ENCODE results near the gene CELSR1.

CELSR1 gene

DNA sequence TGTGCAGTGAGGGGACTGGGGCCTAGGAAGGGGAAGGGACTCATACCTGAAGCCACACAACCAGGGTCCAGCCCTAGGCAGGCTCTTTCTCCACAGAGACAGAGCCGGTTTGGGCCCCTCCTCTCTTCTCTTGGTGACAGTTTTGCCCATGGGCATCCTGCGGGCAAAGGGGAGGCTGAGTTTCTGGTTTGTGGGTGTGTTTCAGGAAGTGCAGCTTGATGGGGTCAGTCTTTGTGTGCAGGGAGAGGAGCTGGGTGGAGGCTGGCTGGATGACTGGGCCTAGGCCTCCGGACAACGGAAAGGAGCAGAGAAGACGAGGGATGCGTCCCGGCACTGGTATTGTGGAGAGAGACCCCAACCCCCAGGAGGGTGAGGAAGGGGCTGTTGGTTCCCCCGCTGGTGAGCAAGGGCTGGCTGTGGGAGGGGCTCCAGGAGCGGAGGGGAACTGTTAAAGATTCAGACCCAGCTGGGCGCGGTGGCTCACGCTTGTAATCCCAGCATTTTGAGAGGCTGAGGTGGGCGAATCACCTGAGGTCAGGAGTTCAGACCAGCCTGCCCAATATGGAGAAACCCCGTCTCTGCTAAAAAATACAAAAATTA, 23.4 kb upstream of the CELSR1 start:
- Histone ChIP-seq H3K36me3 (ENCODE audit: control insufficient read depth, insufficient read depth, low read length) (no peaks in the 10 kb centered on the region), H3K9ac (ENCODE audit: low read depth, low read length) (no peak overlapping the region), H3K4me3 (ENCODE audit: low read depth, low read length) (no peak overlapping the region), H3K9me3 (ENCODE audit: control insufficient read depth, insufficient read depth, low read length) (no peaks in the 10 kb centered on the region), H3K27me3 (ENCODE audit: control insufficient read depth, insufficient read depth, low read length) (no peaks in the 10 kb centered on the region), H3K4me1 (ENCODE audit: control insufficient read depth, insufficient read depth, low read length) (no peaks in the 10 kb centered on the region)

- no peaks in the 10 kb centered on the region for H3K9me3 ChIP-seq (ENCODE audit: control insufficient read depth, insufficient read depth, low read length)
- H3K36me3 ChIP-seq (ENCODE audit: control insufficient read depth, insufficient read depth, low read length): no peaks in the 10 kb centered on the region
- no peaks in the 10 kb centered on the region for H3K27me3 ChIP-seq (ENCODE audit: control insufficient read depth, insufficient read depth, low read length)
- H3K9ac ChIP-seq (ENCODE audit: low read depth, low read length): no peak overlapping the region
- H3K4me1 ChIP-seq (ENCODE audit: control insufficient read depth, insufficient read depth, low read length): no peaks in the 10 kb centered on the region
- H3K4me3 ChIP-seq (ENCODE audit: low read depth, low read length): no peak overlapping the region
These were observed 20.5 kb upstream of the CELSR1 start for GRCh38 chr22:46557736-46558480.

- no peaks in the 10 kb centered on the region for H3K27me3 ChIP-seq (ENCODE audit: control insufficient read depth, insufficient read depth, low read length)
- no peak overlapping the region for H3K9ac ChIP-seq (ENCODE audit: low read depth, low read length)
- H3K4me1 ChIP-seq (ENCODE audit: control insufficient read depth, insufficient read depth, low read length): no peaks in the 10 kb centered on the region
- H3K9me3 ChIP-seq (ENCODE audit: control insufficient read depth, insufficient read depth, low read length): no peaks in the 10 kb centered on the region
- no peak overlapping the region for H3K4me3 ChIP-seq (ENCODE audit: low read depth, low read length)
- H3K36me3 ChIP-seq (ENCODE audit: control insufficient read depth, insufficient read depth, low read length): no peaks in the 10 kb centered on the region
These were observed 19.4 kb upstream of the CELSR1 start for GRCh38 chr22:46556775-46557174.

DNA sequence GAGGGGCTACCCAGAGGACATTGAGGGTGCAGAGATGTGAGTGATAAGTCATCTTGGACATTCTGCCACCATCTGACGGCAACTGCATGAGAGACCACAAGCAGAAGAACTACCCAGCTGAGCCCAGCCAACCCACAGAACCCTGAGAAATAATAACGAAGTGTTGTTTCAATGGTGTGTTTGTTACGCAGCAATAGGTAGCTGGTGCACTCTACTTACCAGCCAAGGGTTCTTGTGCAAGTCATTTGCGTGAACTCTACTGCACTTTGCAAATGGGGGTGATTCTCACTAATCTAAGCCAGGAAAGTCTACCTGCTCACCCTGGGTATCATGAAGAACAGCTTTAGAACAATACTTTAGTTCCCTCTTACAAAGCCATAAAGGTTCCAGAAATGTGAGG, 15.8 kb upstream of the CELSR1 start:
- no peaks in the 10 kb centered on the region for H3K27me3 ChIP-seq (ENCODE audit: control insufficient read depth, insufficient read depth, low read length)
- H3K4me3 ChIP-seq (ENCODE audit: low read depth, low read length): no peak overlapping the region
- H3K9ac ChIP-seq (ENCODE audit: low read depth, low read length): no peak overlapping the region
- no peaks in the 10 kb centered on the region for H3K36me3 ChIP-seq (ENCODE audit: control insufficient read depth, insufficient read depth, low read length)
- H3K4me1 ChIP-seq (ENCODE audit: control insufficient read depth, insufficient read depth, low read length): no peaks in the 10 kb centered on the region
- no peaks in the 10 kb centered on the region for H3K9me3 ChIP-seq (ENCODE audit: control insufficient read depth, insufficient read depth, low read length)

DNA sequence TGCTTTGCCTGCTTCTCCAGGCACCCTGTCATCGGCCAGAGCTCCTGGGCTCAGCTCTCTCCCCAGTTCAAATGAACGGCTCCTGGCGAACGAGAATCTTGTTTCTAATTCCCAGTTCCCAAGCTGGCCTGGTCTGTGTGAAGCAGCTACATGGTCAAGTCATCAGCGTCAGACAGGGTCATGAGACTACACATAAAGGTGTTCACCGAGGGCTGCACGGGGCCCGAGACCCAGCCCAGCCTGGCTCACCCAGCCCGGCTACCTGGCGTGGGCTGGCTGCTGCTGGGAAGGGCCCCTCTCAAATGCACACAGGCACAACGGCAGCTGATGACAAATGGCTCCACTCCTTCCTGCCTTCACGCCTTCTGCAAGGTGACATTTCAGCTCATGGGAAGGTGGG, 14.6 kb upstream of the CELSR1 start:
- no peaks in the 10 kb centered on the region for H3K4me1 ChIP-seq (ENCODE audit: control insufficient read depth, insufficient read depth, low read length)
- no peak overlapping the region for H3K9ac ChIP-seq (ENCODE audit: low read depth, low read length)
- H3K4me3 ChIP-seq (ENCODE audit: low read depth, low read length): no peak overlapping the region
- H3K36me3 ChIP-seq (ENCODE audit: control insufficient read depth, insufficient read depth, low read length): no peaks in the 10 kb centered on the region
- H3K27me3 ChIP-seq (ENCODE audit: control insufficient read depth, insufficient read depth, low read length): no peaks in the 10 kb centered on the region
- H3K9me3 ChIP-seq (ENCODE audit: control insufficient read depth, insufficient read depth, low read length): no peaks in the 10 kb centered on the region

DNA sequence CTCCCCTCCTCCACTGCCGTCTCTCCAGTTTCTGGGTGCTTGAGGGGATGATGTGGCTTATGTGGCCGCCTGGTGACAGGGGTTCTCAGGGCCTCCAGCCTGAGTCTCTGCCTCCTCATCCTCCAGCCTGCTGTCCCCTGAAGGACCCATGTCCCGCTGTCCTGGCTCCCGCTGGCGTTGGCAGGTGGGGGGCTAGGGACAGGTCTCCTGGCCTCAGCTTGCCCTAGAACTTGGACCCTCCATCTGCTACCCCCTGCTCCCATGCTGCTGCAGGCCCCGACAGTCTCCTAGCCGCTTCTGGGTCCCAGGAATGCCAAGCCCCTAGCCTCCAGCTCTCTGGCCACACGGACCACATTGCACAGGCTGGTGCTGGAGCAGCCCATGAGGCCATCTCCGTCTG, 13.9 kb upstream of the CELSR1 start:
- H3K9ac ChIP-seq (ENCODE audit: low read depth, low read length): no peak overlapping the region
- H3K36me3 ChIP-seq (ENCODE audit: control insufficient read depth, insufficient read depth, low read length): no peaks in the 10 kb centered on the region
- H3K9me3 ChIP-seq (ENCODE audit: control insufficient read depth, insufficient read depth, low read length): no peaks in the 10 kb centered on the region
- no peak overlapping the region for H3K4me3 ChIP-seq (ENCODE audit: low read depth, low read length)
- H3K4me1 ChIP-seq (ENCODE audit: control insufficient read depth, insufficient read depth, low read length): no peaks in the 10 kb centered on the region
- no peaks in the 10 kb centered on the region for H3K27me3 ChIP-seq (ENCODE audit: control insufficient read depth, insufficient read depth, low read length)

DNA sequence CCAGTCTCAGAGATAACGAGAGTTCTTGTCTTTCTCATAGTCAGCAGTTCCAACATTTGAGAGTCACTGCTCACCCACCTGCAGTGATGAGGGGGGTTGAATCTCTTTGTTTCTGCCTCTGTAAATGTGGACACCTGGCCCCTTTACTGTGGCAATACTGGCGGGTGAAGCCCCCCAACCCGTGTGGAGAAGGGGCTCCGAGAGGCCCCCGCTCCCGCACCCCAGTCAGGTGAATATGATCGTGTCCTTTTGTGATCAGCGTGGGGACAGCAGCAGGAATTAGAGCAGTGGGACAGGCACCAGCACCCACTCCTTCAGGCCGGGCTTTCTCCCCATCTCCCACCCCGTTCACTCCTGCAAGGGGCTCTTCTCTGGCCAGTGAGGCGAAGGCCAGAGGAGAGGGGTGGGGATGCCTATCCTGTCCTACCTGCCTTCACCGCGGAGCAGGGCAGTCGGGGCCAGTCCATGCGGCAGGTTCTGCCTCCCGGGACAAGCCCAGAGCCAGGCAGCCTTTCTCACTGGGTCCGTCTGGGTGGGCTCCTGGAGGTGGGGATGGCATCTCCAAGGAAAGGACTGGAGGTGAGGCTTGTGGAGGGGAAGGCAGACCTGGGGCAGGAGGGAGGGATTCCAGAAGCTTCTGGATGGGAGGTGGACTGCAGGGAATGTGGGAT, 12.7 kb upstream of the CELSR1 start:
- Histone ChIP-seq H3K27me3 (ENCODE audit: control insufficient read depth, insufficient read depth, low read length) (no peaks in the 10 kb centered on the region), H3K9me3 (ENCODE audit: control insufficient read depth, insufficient read depth, low read length) (no peaks in the 10 kb centered on the region), H3K9ac (ENCODE audit: low read depth, low read length) (no peak overlapping the region), H3K36me3 (ENCODE audit: control insufficient read depth, insufficient read depth, low read length) (no peaks in the 10 kb centered on the region), H3K4me3 (ENCODE audit: low read depth, low read length) (no peak overlapping the region), H3K4me1 (ENCODE audit: control insufficient read depth, insufficient read depth, low read length) (no peaks in the 10 kb centered on the region)

DNA sequence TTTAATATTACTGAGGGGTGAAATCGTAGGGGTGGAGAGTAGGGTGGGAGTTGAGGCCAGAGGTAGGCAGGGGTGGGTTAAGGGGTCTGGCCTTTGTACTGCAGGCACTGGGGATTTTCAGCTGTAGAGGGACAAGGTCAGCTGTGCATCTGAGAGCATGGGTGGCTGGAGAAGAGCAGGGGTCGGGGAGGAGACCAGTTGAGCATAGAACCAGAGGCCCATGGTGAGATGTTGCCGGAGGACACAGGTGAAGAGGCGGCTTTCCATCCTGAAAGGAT, 12.1 kb upstream of the CELSR1 start:
- H3K36me3 ChIP-seq (ENCODE audit: control insufficient read depth, insufficient read depth, low read length): no peaks in the 10 kb centered on the region
- no peaks in the 10 kb centered on the region for H3K9me3 ChIP-seq (ENCODE audit: control insufficient read depth, insufficient read depth, low read length)
- no peak overlapping the region for H3K4me3 ChIP-seq (ENCODE audit: low read depth, low read length)

GRCh38 chr22:46547883-46548244, 10.4 kb upstream of the CELSR1 start:
- no peak overlapping the region for H3K9ac ChIP-seq (ENCODE audit: low read depth, low read length)
- no peaks in the 10 kb centered on the region for H3K4me1 ChIP-seq (ENCODE audit: control insufficient read depth, insufficient read depth, low read length)
- H3K4me3 ChIP-seq (ENCODE audit: low read depth, low read length): no peak overlapping the region
- H3K9me3 ChIP-seq (ENCODE audit: control insufficient read depth, insufficient read depth, low read length): no peaks in the 10 kb centered on the region
- H3K36me3 ChIP-seq (ENCODE audit: control insufficient read depth, insufficient read depth, low read length): no peaks in the 10 kb centered on the region
- no peaks in the 10 kb centered on the region for H3K27me3 ChIP-seq (ENCODE audit: control insufficient read depth, insufficient read depth, low read length)

More for the DNA sequence above, 12.1 kb upstream of the CELSR1 start:
- no peak overlapping the region for H3K9ac ChIP-seq (ENCODE audit: low read depth, low read length)
- no peaks in the 10 kb centered on the region for H3K4me1 ChIP-seq (ENCODE audit: control insufficient read depth, insufficient read depth, low read length)
- H3K27me3 ChIP-seq (ENCODE audit: control insufficient read depth, insufficient read depth, low read length): no peaks in the 10 kb centered on the region

- Histone ChIP-seq H3K27me3 (ENCODE audit: control insufficient read depth, insufficient read depth, low read length) (no peaks in the 10 kb centered on the region), H3K4me3 (ENCODE audit: low read depth, low read length) (no peak overlapping the region), H3K36me3 (ENCODE audit: control insufficient read depth, insufficient read depth, low read length) (no peaks in the 10 kb centered on the region), H3K4me1 (ENCODE audit: control insufficient read depth, insufficient read depth, low read length) (no peaks in the 10 kb centered on the region), H3K9me3 (ENCODE audit: control insufficient read depth, insufficient read depth, low read length) (no peaks in the 10 kb centered on the region), H3K9ac (ENCODE audit: low read depth, low read length) (no peak overlapping the region)
These were observed 9.9 kb upstream of the CELSR1 start for GRCh38 chr22:46547179-46547882.

GRCh38 chr22:46546466-46547178, 9.2 kb upstream of the CELSR1 start:
- Histone ChIP-seq H3K4me1 (ENCODE audit: control insufficient read depth, insufficient read depth, low read length) (no peaks in the 10 kb centered on the region), H3K36me3 (ENCODE audit: control insufficient read depth, insufficient read depth, low read length) (no peaks in the 10 kb centered on the region), H3K27me3 (ENCODE audit: control insufficient read depth, insufficient read depth, low read length) (no peaks in the 10 kb centered on the region), H3K9me3 (ENCODE audit: control insufficient read depth, insufficient read depth, low read length) (no peaks in the 10 kb centered on the region), H3K4me3 (ENCODE audit: low read depth, low read length) (no peak overlapping the region), H3K9ac (ENCODE audit: low read depth, low read length) (no peak overlapping the region)

All from iPS-15b (cell line).